Skeletal muscle satellite cell (primary cell): Measurements from ENCODE around the gene STK39.

Experiments
- H3K27me3 ChIP-seq: 2 replicates; pipeline ENCODE4 v1.7.0; 2013; ENCODE audit warnings: low read length; ENCODE audit not compliant: control insufficient read depth, insufficient read depth
- H3K36me3 ChIP-seq: 2 replicates; pipeline ENCODE4 v1.7.0; 2013; ENCODE audit warnings: mild to moderate bottlenecking, control low read depth, low read length; ENCODE audit not compliant: insufficient read depth
- H3K4me1 ChIP-seq: 2 replicates; pipeline ENCODE4 v1.7.0; 2013; ENCODE audit warnings: low read length; ENCODE audit not compliant: control insufficient read depth, insufficient read depth
- H3K4me2 ChIP-seq: 2 replicates; pipeline ENCODE4 v1.7.0; 2013; ENCODE audit warnings: mild to moderate bottlenecking, low read length
- H3K4me3 ChIP-seq: 2 replicates; pipeline ENCODE4 v1.7.0; 2013; ENCODE audit warnings: low read length
- H3K9ac ChIP-seq: 2 replicates; pipeline ENCODE4 v1.7.0; 2013; ENCODE audit warnings: mild to moderate bottlenecking, low read depth, low read length, moderate library complexity
- H3K9me3 ChIP-seq: replicated peaks from 2 replicates; pipeline ENCODE4 v1.7.0; 2013; ENCODE audit warnings: mild to moderate bottlenecking, control low read depth, low read length

The STK39 gene

GRCh38 chr2:168165397-168165796 is 82.0 kb downstream of the STK39 start:
- Histone ChIP-seq H3K4me3 (no peak overlapping the region), H3K27me3 (no peaks in the 10 kb centered on the region), H3K4me2 (no peak overlapping the region), H3K9ac (no peak overlapping the region), H3K9me3 (no peaks in the 10 kb centered on the region), H3K36me3 (peaks cover 26% of the 10 kb centered on the region), H3K4me1 (peaks cover 41% of the 10 kb centered on the region)

DNA sequence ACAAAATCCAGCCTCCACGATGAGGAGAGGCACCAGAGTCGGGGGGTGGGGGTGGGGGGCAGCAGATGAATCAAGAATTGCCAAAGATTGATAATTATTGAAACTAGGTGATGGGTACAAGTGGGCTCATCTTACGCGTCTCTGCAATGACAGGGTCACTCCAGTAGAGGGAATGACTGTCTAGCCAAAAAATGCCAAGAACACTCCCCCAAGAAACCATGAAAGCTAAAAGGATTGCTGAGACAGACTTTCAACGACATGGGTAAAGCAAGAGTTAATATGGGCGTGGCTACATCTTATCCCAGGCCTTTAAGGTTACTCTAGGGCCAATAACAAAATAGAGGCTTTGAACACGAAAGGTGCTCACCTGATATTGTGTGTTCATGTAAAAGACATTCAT is 86.5 kb downstream of the STK39 start:
- no peak overlapping the region for H3K9ac ChIP-seq
- H3K4me3 ChIP-seq: no peak overlapping the region
- H3K4me1 ChIP-seq: peaks cover 18% of the 10 kb centered on the region
- no peaks in the 10 kb centered on the region for H3K27me3 ChIP-seq
- no peak overlapping the region for H3K4me2 ChIP-seq
- H3K36me3 ChIP-seq: peaks cover 40% of the 10 kb centered on the region
- H3K9me3 ChIP-seq: no peaks in the 10 kb centered on the region

GRCh38 chr2:168159754-168160585 is 87.4 kb downstream of the STK39 start:
- H3K36me3 ChIP-seq: peaks cover 37% of the 10 kb centered on the region
- no peak overlapping the region for H3K4me3 ChIP-seq
- no peak overlapping the region for H3K9ac ChIP-seq
- peaks cover 14% of the 10 kb centered on the region for H3K4me1 ChIP-seq
- H3K9me3 ChIP-seq: no peaks in the 10 kb centered on the region
- H3K27me3 ChIP-seq: no peaks in the 10 kb centered on the region
- no peak overlapping the region for H3K4me2 ChIP-seq

GRCh38 chr2:168158586-168158985 is 88.8 kb downstream of the STK39 start:
- peaks cover 14% of the 10 kb centered on the region for H3K4me1 ChIP-seq
- no peaks in the 10 kb centered on the region for H3K27me3 ChIP-seq
- no peak overlapping the region for H3K4me2 ChIP-seq
- H3K9ac ChIP-seq: no peak overlapping the region
- no peak overlapping the region for H3K4me3 ChIP-seq
- H3K9me3 ChIP-seq: no peaks in the 10 kb centered on the region
- H3K36me3 ChIP-seq: peaks cover 27% of the 10 kb centered on the region

DNA sequence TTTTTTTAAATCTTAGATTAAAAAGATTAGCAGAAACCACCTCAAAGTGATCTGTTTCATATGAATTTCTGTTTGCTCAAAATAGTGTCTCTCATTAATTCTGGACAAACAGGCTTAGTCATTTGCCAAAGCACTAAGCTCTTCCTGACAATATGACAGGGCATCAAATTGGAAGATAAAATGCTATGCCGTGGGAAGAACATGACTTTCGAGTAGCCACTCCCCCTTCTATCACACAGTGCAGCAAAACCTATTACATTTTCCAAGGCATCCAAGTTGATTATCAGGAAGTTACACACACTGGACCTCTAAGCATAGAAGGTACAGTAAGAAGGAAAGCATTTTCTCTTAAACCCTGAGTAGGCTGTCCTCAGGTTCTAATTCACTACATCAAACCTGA is 89.5 kb downstream of the STK39 start:
- no peaks in the 10 kb centered on the region for H3K9me3 ChIP-seq
- H3K4me2 ChIP-seq: no peak overlapping the region
- H3K27me3 ChIP-seq: no peaks in the 10 kb centered on the region
- H3K4me3 ChIP-seq: no peak overlapping the region
- H3K4me1 ChIP-seq: peaks cover 14% of the 10 kb centered on the region
- H3K36me3 ChIP-seq: peaks cover 21% of the 10 kb centered on the region
- H3K9ac ChIP-seq: no peak overlapping the region

DNA sequence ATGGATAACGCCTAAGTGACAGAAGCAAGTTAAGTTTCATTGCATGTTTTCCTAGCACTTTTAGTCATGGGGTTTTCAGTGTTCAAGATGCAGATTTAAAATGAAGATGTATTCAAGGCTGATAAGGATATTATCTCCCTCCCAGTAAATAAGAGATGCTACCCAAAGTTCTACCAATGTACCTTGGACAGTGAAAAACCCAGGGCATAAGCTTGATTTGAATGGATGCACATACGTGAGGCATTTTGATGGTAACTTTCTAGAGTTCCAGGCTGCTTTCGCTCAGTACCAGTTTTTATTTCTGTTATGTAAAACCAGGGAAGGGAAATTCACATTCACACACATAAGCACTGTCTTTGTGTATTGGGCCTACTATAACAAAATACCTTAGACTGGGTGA is 90.3 kb downstream of the STK39 start:
- peaks cover 24% of the 10 kb centered on the region for H3K36me3 ChIP-seq
- no peak overlapping the region for H3K4me3 ChIP-seq
- H3K4me1 ChIP-seq: peaks cover 14% of the 10 kb centered on the region
- no peak overlapping the region for H3K4me2 ChIP-seq
- no peaks in the 10 kb centered on the region for H3K27me3 ChIP-seq
- H3K9ac ChIP-seq: no peak overlapping the region
- no peaks in the 10 kb centered on the region for H3K9me3 ChIP-seq

GRCh38 chr2:168156661-168157060 is 90.7 kb downstream of the STK39 start:
- Histone ChIP-seq H3K27me3 (no peaks in the 10 kb centered on the region), H3K9ac (no peak overlapping the region), H3K4me2 (no peak overlapping the region), H3K4me1 (peaks cover 13% of the 10 kb centered on the region), H3K36me3 (peaks cover 24% of the 10 kb centered on the region), H3K9me3 (no peaks in the 10 kb centered on the region), H3K4me3 (no peak overlapping the region)

- Histone ChIP-seq H3K27me3 (no peaks in the 10 kb centered on the region), H3K9ac (no peak overlapping the region), H3K4me2 (no peak overlapping the region), H3K36me3 (peaks cover 29% of the 10 kb centered on the region), H3K4me3 (no peak overlapping the region), H3K4me1 (peaks cover 5% of the 10 kb centered on the region), H3K9me3 (no peaks in the 10 kb centered on the region)
These were observed 91.7 kb downstream of the STK39 start for GRCh38 chr2:168155680-168156079.

GRCh38 chr2:168155046-168155445 is 92.3 kb downstream of the STK39 start:
- no peaks in the 10 kb centered on the region for H3K9me3 ChIP-seq
- H3K4me1 ChIP-seq: peaks cover 5% of the 10 kb centered on the region
- H3K9ac ChIP-seq: no peak overlapping the region
- no peaks in the 10 kb centered on the region for H3K27me3 ChIP-seq
- H3K36me3 ChIP-seq: peaks cover 26% of the 10 kb centered on the region
- H3K4me2 ChIP-seq: no peak overlapping the region
- no peak overlapping the region for H3K4me3 ChIP-seq

DNA sequence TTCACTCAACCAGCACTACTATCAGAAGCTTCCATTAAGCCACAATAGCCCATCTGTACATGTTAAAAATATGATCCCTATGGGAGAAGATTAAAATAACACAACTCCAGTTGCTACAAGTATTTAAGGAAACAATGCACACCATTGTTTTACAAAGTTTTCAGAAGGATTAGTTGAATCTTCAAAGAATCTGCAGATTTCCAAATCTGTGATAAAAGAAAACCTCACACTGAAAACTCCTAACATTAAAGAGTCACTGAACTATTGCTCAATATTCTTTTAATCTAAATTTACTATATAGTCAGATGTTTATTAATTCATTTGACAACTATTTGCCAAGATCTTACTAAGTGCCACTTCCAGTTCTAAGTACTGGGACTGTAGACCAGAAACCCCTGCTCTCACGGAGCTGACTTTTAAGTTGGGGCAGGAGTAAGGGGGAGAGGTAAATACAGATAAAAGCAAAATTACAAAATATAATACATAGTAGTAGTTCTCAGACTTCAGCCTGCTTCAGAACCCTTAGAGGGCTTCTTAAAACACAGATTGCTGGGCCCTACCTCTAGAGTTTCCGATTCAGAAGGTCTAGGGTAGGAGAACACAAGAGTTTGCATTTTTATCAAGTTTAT is 94.4 kb downstream of the STK39 start:
- Histone ChIP-seq H3K9ac (no peak overlapping the region), H3K4me1 (peaks cover 5% of the 10 kb centered on the region), H3K4me3 (no peak overlapping the region), H3K9me3 (no peaks in the 10 kb centered on the region), H3K27me3 (no peaks in the 10 kb centered on the region), H3K36me3 (peaks cover 15% of the 10 kb centered on the region), H3K4me2 (no peak overlapping the region)

- H3K4me1 ChIP-seq: no peaks in the 10 kb centered on the region
- no peak overlapping the region for H3K4me3 ChIP-seq
- no peak overlapping the region for H3K4me2 ChIP-seq
- peaks cover 8% of the 10 kb centered on the region for H3K36me3 ChIP-seq
- H3K9me3 ChIP-seq: no peaks in the 10 kb centered on the region
- no peak overlapping the region for H3K9ac ChIP-seq
- no peaks in the 10 kb centered on the region for H3K27me3 ChIP-seq
These were observed 97.4 kb downstream of the STK39 start for GRCh38 chr2:168149986-168150385.
